Stimulated activated CD8-positive, alpha-beta memory T cell treated with anti-CD3 and anti-CD28 coated beads, Interleukin-12 subunit alpha, Interleukin-12 subunit beta, amount 100 ng/mL, for 1 hour (primary cell): ENCODE data around the gene PTGR3.
"Not testable (repeated sequence)": the region's sequence is repeated elsewhere in the genome, so short reads cannot be mapped to it uniquely, and the experiment has no call there.

ENCODE experiments used
- DNase-seq: peaks from one replicate; pipeline ENCODE4 v3.0.0-alpha.2; 2020; ENCODE audit warnings: low read depth

PTGR3 gene

GRCh38 chr18:75202696-75203365 lies 6.1 kb downstream of the PTGR3 start:
- no peak for DNase-seq

- DNase-seq: no peak
Measured at GRCh38 chr18:75201282-75202270, 7.4 kb downstream of the PTGR3 start.

- DNase-seq: no peak
Measured at GRCh38 chr18:75200605-75201280, 8.2 kb downstream of the PTGR3 start.

GRCh38 chr18:75200071-75200470 lies 8.9 kb downstream of the PTGR3 start:
- DNase-seq: no peak

GRCh38 chr18:75199327-75199726 lies 9.6 kb downstream of the PTGR3 start:
- DNase-seq: no peak

- no peak for DNase-seq
Measured at GRCh38 chr18:75198036-75198435, 10.9 kb downstream of the PTGR3 start.

- no peak for DNase-seq
Measured at GRCh38 chr18:75192899-75193298, 16.0 kb downstream of the PTGR3 start.

- no peak for DNase-seq
Measured at GRCh38 chr18:75189696-75190095, 19.2 kb downstream of the PTGR3 start.

GRCh38 chr18:75187702-75188101 lies 21.2 kb downstream of the PTGR3 start:
- DNase-seq: not testable (repeated sequence)

GRCh38 chr18:75185460-75185859 lies 23.5 kb downstream of the PTGR3 start:
- no peak for DNase-seq

GRCh38 chr18:75183973-75184493 lies 24.9 kb downstream of the PTGR3 start:
- no peak for DNase-seq

GRCh38 chr18:75183524-75183923 lies 25.4 kb downstream of the PTGR3 start:
- DNase-seq: no peak

- no peak for DNase-seq
Measured at GRCh38 chr18:75179819-75180600, 28.9 kb downstream of the PTGR3 start.

GRCh38 chr18:75178376-75178775 lies 30.6 kb downstream of the PTGR3 start:
- DNase-seq: no peak

- no peak for DNase-seq
Measured at GRCh38 chr18:75176849-75177248, 32.1 kb downstream of the PTGR3 start.

- DNase-seq: no peak
Measured at GRCh38 chr18:75173738-75174137, 35.2 kb downstream of the PTGR3 start.

- no peak for DNase-seq
Measured at GRCh38 chr18:75173125-75173432, 35.9 kb downstream of the PTGR3 start.

- no peak for DNase-seq
Measured at GRCh38 chr18:75172299-75173124, 36.4 kb downstream of the PTGR3 start.

GRCh38 chr18:75170916-75171315 lies 38.0 kb downstream of the PTGR3 start:
- no peak for DNase-seq

GRCh38 chr18:75170022-75170789 lies 38.7 kb downstream of the PTGR3 start:
- DNase-seq: no peak
